ENCODE data around the gene RAPGEF5.

RAPGEF5 gene

GRCh38 chr7:22356701-22357310 lies at the start of gene RAPGEF5:
TSS of gene RAPGEF5 (minus strand) at chr7:22357154. CDS start at chr7:22357060, 94 bp downstream.
- no peak for DNase-seq

GRCh38 chr7:22406715-22407114 lies 49.8 kb upstream of the RAPGEF5 start:
- no peak for DNase-seq

GRCh38 chr7:22404421-22405023 lies 47.6 kb upstream of the RAPGEF5 start:
- no peak for DNase-seq

GRCh38 chr7:22403344-22403743 lies 46.4 kb upstream of the RAPGEF5 start:
- DNase-seq: no peak

GRCh38 chr7:22402250-22402649 lies 45.3 kb upstream of the RAPGEF5 start:
- DNase-seq: no peak

DNA sequence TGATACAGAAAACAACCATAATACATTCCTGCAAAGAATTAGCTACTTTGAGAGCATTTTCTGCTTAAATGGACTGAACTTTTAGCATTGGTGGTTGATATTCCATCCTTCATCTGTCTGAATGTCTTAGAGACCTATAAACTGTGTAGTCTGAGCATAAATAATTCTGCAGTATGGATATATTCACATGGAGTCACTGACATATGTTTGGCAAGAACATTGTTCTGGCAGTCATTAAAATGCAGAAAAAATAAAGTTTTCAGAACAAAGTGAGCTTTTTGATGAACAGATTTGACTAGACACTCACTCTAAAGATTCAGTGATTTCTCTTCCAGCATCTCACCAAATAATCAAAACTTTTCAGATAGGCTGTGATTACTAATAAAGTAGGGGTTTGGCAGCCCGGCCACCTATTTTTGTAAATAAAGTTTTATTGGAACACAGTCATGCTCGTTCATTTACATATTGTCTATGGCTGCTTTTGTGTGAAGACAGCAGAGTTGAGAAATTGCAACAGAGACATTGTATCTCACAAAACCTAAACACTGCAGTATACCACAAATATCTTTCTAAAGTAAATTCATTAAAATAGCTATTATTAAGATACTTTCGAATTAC lies 44.1 kb upstream of the RAPGEF5 start:
- DNase-seq: no peak

DNA sequence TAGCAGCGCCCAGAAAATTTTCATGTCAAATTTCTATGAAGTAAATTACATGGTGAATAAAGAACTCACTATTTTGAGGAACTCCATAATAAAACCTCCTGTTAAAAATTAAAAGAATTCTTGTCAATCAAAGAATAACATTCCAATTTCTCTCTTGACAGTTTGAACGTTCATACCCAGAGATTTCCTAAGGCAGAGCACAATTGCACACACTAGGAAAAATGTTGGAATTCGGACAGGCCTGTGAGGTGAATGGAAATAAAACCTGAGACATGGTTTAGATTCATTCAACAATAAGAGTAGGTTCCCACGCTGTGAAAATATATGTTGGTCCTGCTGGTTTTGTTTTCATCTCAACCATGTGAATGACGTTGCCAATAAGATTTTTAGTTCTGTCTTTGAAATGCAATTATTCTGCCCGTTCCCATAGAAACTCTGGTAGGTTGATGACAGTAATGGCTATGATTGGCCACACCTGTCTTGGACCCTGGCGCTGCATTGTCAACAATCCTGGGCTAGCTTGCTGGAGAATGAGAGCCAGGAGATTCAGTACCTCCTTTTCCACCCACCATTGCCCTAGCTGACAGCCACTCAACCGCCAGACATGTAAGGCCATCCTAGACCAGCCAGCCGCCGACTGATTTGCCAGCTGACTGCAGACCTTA lies 43.3 kb upstream of the RAPGEF5 start:
- DNase-seq: no peak

- DNase-seq: no peak
These were observed 42.6 kb upstream of the RAPGEF5 start for GRCh38 chr7:22399546-22399945.

DNA sequence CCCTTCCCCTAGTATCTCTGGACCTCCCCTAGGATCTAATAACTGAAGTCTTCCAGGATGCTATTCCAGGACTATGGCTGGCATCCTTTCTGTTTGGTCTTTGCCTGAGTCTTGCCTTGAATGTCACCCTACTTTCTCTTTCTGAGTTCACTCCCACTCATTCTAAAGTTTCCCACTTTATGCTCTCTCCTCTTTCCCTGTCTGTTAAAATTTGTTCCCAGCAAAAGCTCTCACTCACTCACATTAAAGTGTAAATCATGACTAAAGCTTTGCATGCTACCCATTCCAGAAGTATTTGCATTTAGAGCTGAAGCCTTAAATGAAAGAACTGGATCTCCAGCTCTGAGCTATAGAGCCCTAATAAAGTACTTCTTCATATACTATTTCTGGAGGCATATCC lies 42.1 kb upstream of the RAPGEF5 start:
- no peak for DNase-seq

DNA sequence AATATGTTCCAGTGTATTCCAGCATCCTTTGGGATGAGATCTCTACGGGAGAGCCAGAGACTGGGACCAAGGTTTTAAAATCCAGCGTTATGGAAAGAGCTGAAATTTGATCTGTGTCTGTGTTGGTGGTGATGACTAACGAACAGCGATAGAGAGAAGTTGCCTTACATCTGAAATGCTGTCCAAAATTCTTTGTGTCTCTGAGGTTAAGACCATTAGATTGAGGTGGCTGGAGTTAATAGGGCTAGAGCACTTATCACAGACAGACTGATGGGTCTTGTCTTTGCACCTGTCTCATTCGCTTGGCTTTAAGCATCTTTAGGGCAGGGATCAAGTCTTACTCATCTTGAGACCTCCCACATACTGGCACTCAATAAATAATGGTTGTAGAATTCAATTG lies 41.0 kb upstream of the RAPGEF5 start:
- no peak for DNase-seq

DNA sequence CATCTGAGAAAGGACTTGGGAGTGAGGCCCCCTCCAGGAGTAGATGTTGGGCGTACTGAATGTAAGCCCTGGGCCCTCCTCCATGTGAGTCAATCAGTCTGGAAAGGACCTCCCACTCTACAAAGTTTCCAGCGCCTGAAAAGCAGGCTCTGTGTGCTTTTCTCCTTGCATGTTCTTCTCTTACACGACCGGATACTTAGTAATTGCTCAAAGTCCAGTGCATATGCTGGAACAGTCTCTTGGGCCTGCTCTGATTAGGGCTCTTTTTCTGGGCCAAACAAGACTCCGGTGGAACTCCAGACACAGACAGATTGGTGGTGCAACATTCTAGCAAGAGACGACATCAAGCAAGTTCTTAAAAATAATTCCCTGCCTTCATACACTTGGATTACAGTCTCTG lies 38.3 kb upstream of the RAPGEF5 start:
- DNase-seq: no peak

GRCh38 chr7:22394739-22395138 lies 37.8 kb upstream of the RAPGEF5 start:
- no peak for DNase-seq

GRCh38 chr7:22393913-22394729 lies 37.2 kb upstream of the RAPGEF5 start:
- no peak for DNase-seq

GRCh38 chr7:22390516-22390915 lies 33.6 kb upstream of the RAPGEF5 start:
- no peak for DNase-seq

DNA sequence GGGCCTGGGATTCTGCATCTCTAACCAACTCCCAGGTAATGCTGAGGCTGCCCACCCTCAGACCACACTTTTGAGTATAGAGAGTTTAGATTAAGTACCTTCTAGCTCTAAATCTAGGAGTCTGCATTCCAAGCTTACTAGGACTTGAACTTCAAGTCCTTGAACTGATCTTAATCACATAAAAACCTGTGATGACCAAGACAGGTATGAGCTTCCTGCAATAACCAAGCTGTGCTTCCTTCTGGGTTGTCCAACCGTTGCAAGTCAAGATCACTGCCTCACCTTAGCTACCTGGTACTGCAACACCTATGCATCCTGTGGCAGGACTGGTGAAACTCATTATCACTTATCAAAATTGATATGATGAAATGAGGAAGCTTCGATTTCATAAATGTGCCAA lies 32.9 kb upstream of the RAPGEF5 start:
- DNase-seq: no peak

DNA sequence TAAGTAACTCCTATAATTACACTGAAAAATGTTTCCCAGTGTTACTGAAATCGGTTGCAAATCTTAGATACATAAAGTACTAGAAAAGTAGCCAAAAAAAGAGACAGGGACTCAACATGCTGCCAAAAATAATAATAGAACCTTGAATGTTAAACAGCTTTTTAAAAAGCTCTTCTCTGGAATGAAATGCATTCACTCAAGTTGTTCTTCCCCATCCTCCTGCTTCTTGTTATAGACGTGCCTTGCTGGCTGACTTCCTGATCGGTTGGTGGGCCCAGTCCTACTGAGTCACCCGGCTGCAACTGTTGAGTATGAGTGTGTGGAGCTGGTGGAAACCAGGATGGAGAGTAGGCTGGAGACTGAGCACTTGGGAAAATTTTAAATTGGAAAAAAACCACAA lies 30.6 kb upstream of the RAPGEF5 start:
- DNase-seq: no peak

GRCh38 chr7:22386865-22387264 lies 29.9 kb upstream of the RAPGEF5 start:
- DNase-seq: no peak

GRCh38 chr7:22386206-22386858 lies 29.4 kb upstream of the RAPGEF5 start:
- no peak for DNase-seq

DNA sequence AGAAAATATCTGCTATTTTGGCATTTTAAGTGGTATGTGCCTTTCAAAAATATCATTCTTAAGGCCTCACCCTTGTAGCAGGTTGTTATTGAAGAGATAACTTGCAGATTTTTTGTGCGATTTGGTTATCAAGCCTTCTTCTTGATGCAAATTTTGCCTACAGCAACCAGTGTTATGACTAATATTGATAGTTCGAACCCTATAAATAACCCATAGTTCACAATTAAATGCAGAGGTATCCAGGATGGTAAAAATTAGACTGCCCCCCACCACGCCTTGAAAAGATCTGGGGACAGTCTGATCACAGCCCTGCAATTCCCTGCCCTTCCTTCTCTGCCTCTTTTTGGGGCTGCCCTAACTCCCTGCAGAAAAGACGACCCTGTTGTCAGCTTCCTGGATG lies 28.4 kb upstream of the RAPGEF5 start:
- no peak for DNase-seq

DNA sequence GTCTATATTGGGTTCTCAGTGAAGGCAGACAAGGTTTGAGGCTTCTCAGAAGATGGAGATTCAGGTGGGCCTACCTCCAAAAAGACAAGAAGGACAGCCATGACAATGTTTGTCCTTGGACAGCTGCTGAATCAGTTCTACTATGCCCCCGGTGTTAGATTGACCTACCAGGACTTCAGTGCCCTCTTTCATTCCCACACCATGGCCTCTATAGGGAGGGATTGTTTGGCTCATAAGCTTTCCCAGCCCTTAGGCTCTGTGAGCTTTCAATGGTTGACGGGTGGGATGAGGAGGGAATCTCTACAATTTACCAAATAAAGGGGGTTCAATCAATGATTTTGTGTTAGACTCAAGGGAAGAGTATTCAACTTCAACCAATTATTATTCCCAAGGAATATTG lies 23.4 kb upstream of the RAPGEF5 start:
- no peak for DNase-seq

GRCh38 chr7:22378199-22378980 lies 21.4 kb upstream of the RAPGEF5 start:
- DNase-seq: no peak

DNA sequence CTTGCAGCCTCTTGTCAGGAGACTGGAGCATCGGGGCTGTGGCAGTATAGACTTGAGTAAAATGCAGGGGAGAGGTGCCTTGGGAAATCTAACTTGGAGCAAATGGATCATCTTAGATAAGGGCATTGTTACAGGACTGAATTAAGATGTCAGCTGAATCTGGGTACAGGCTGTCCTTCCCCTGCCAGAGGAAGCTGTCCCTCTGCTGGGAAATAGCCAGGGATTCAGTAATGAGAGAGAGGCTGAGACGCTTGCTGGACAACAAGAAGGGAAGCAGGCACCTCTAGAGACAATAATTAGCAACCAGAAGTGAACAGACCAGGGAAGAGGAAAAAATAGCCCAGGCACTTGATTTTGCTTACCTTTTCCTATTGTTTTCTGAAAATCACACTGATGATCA lies 20.7 kb upstream of the RAPGEF5 start:
- no peak for DNase-seq

Measured in activated naive CD4-positive, alpha-beta T cell treated with anti-CD3 and anti-CD28 coated beads, Interleukin-2, amount 50 U/mL, for 16 hours (primary cell).